GM21825 (cell line): ENCODE results near the gene ANKRD13B.
A peak's percentile ranks its signal among the peaks of the same experiment; 100 is the strongest.

Experiments used
- ATAC-seq: cut with Tn5 transposase; IDR thresholded peaks from one replicate; pipeline ENCODE4 v1.9.1; 2021; ENCODE audit warnings: mild to moderate bottlenecking, moderate library complexity; ENCODE audit not compliant: unreplicated experiment

Gene ANKRD13B

GRCh38 chr17:29594519-29595090 is 1.7 kb downstream of the ANKRD13B start:
- no peak for ATAC-seq

GRCh38 chr17:29595107-29595942 is 2.4 kb downstream of the ANKRD13B start:
- no peak for ATAC-seq

GRCh38 chr17:29595943-29596774 is 3.2 kb downstream of the ANKRD13B start:
- no peak for ATAC-seq

- no peak for ATAC-seq
Observed at GRCh38 chr17:29596811-29597210, 3.9 kb downstream of the ANKRD13B start.

- no peak for ATAC-seq
Observed at GRCh38 chr17:29597361-29598172, 4.6 kb downstream of the ANKRD13B start.

- ATAC-seq, result no peak
Observed at GRCh38 chr17:29603109-29603674, 10.3 kb downstream of the ANKRD13B start.

GRCh38 chr17:29607557-29608195 is 14.7 kb downstream of the ANKRD13B start:
- ATAC-seq, result no peak

GRCh38 chr17:29608986-29609385 is 16.1 kb downstream of the ANKRD13B start:
- ATAC-seq, result no peak

- ATAC-seq, result no peak
Observed at GRCh38 chr17:29610395-29610794, 17.5 kb downstream of the ANKRD13B start.

GRCh38 chr17:29611351-29612093 is 18.6 kb downstream of the ANKRD13B start:
- ATAC-seq, result no peak

GRCh38 chr17:29612094-29612403 is 19.1 kb downstream of the ANKRD13B start:
- no peak for ATAC-seq

- no peak for ATAC-seq
Observed at GRCh38 chr17:29612404-29613280, 19.7 kb downstream of the ANKRD13B start.

GRCh38 chr17:29613352-29613837 is 20.5 kb downstream of the ANKRD13B start:
- no peak for ATAC-seq

- no peak for ATAC-seq
Observed at GRCh38 chr17:29613856-29614255, 20.9 kb downstream of the ANKRD13B start.

GRCh38 chr17:29614349-29615047 is 21.6 kb downstream of the ANKRD13B start:
- no peak for ATAC-seq

- ATAC-seq, result no peak
Observed at GRCh38 chr17:29615048-29615385, 22.1 kb downstream of the ANKRD13B start.

GRCh38 chr17:29615492-29616299 is 22.8 kb downstream of the ANKRD13B start:
- peak; percentile 50 for ATAC-seq
